ENCODE data around the gene NCL. TPM values are rescaled to one million over a fixed set of nuclear protein-coding genes. Genes with fewer than 3 reads are reported as not detected.

The NCL gene
- total and polyA plus RNA-seq, 2 of the 13 experiments (the other 11 are each of a cell fraction or from before 2014, with no cell fraction given) = 105 to 779 TPM

- TF ChIP-seq, protein P1, sequence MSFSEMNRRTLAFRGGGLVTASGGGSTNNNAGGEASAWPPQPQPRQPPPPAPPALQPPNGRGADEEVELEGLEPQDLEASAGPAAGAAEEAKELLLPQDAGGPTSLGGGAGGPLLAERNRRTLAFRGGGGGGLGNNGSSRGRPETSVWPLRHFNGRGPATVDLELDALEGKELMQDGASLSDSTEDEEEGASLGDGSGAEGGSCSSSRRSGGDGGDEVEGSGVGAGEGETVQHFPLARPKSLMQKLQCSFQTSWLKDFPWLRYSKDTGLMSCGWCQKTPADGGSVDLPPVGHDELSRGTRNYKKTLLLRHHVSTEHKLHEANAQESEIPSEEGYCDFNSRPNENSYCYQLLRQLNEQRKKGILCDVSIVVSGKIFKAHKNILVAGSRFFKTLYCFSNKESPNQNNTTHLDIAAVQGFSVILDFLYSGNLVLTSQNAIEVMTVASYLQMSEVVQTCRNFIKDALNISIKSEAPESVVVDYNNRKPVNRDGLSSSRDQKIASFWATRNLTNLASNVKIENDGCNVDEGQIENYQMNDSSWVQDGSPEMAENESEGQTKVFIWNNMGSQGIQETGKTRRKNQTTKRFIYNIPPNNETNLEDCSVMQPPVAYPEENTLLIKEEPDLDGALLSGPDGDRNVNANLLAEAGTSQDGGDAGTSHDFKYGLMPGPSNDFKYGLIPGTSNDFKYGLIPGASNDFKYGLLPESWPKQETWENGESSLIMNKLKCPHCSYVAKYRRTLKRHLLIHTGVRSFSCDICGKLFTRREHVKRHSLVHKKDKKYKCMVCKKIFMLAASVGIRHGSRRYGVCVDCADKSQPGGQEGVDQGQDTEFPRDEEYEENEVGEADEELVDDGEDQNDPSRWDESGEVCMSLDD (CRISPR knock-in tag; IDR thresholded peaks at IDR 0.05; ENCODE audit: borderline replicate concordance) = no peak
- no peak for TF ChIP-seq ZNF550 (CRISPR knock-in tag; IDR thresholded peaks at IDR 0.05; ENCODE audit: borderline replicate concordance)
- TF ChIP-seq PHF21A (CRISPR knock-in tag; IDR thresholded peaks at IDR 0.05) = no peak
- TF ChIP-seq, protein P2, sequence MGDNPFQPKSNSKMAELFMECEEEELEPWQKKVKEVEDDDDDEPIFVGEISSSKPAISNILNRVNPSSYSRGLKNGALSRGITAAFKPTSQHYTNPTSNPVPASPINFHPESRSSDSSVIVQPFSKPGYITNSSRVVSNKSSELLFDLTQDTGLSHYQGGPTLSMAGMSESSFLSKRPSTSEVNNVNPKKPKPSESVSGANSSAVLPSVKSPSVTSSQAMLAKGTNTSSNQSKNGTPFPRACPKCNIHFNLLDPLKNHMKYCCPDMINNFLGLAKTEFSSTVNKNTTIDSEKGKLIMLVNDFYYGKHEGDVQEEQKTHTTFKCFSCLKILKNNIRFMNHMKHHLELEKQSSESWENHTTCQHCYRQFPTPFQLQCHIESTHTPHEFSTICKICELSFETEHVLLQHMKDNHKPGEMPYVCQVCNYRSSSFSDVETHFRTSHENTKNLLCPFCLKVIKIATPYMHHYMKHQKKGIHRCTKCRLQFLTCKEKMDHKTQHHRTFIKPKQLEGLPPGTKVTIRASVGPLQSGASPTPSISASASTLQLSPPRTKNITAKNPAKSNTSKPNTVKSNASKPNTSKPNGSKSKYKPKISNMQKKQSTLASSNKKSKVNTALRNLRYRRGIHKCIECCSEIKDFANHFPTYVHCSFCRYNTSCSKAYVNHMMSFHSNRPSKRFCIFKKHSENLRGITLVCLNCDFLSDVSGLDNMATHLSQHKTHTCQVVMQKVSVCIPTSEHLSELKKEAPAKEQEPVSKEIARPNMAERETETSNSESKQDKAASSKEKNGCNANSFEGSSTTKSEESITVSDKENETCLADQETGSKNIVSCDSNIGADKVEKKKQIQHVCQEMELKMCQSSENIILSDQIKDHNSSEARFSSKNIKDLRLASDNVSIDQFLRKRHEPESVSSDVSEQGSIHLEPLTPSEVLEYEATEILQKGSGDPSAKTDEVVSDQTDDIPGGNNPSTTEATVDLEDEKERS (CRISPR knock-in tag; IDR thresholded peaks at IDR 0.05) = no peak
- no peak for TF ChIP-seq TOE1 (CRISPR knock-in tag; IDR thresholded peaks at IDR 0.05)
- TF ChIP-seq ZBTB21 (CRISPR knock-in tag; IDR thresholded peaks at IDR 0.05) = no peak
- TF ChIP-seq, protein P3, sequence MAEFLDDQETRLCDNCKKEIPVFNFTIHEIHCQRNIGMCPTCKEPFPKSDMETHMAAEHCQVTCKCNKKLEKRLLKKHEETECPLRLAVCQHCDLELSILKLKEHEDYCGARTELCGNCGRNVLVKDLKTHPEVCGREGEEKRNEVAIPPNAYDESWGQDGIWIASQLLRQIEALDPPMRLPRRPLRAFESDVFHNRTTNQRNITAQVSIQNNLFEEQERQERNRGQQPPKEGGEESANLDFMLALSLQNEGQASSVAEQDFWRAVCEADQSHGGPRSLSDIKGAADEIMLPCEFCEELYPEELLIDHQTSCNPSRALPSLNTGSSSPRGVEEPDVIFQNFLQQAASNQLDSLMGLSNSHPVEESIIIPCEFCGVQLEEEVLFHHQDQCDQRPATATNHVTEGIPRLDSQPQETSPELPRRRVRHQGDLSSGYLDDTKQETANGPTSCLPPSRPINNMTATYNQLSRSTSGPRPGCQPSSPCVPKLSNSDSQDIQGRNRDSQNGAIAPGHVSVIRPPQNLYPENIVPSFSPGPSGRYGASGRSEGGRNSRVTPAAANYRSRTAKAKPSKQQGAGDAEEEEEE (CRISPR knock-in tag; IDR thresholded peaks at IDR 0.05; ENCODE audit: borderline replicate concordance) = no peak
- no peak for TF ChIP-seq IKZF1 (IDR thresholded peaks at IDR 0.05)
- TF ChIP-seq ZSCAN12 (CRISPR knock-in tag; IDR thresholded peaks at IDR 0.05) = no peak; the same call in 1 of the 2 replicates
- TF ChIP-seq RBM39 (IDR thresholded peaks at IDR 0.05; ENCODE audit: low read depth, low read length, poor library complexity, severe bottlenecking) = no peak
- no peak for TF ChIP-seq ADNP (CRISPR knock-in tag; IDR thresholded peaks at IDR 0.05)
- TF ChIP-seq HHEX (CRISPR knock-in tag; IDR thresholded peaks at IDR 0.05) = no peak
- no peak for TF ChIP-seq NCOA2 (CRISPR knock-in tag; IDR thresholded peaks at IDR 0.05)
- no peak for TF ChIP-seq ZNF446 (CRISPR knock-in tag; IDR thresholded peaks at IDR 0.05)
- no peak for TF ChIP-seq ZNF567 (CRISPR knock-in tag; IDR thresholded peaks at IDR 0.05; ENCODE audit: borderline replicate concordance)
- no peak for TF ChIP-seq HCFC1 (IDR thresholded peaks at IDR 0.05; ENCODE audit: low read depth, low read length)
- no peak for TF ChIP-seq ZNF251 (CRISPR knock-in tag; IDR thresholded peaks at IDR 0.05)
- TF ChIP-seq HNRNPK (IDR thresholded peaks at IDR 0.05; ENCODE audit: low read depth, low read length, poor library complexity, severe bottlenecking) = no peak
- no peak for TF ChIP-seq ZNF557 (CRISPR knock-in tag; IDR thresholded peaks at IDR 0.05)
- TF ChIP-seq KAT7 (CRISPR knock-in tag; IDR thresholded peaks at IDR 0.05; ENCODE audit: borderline replicate concordance) = no peak
- TF ChIP-seq FOSL1 (CRISPR knock-in tag; IDR thresholded peaks at IDR 0.05; ENCODE audit: borderline replicate concordance) = no peak
- TF ChIP-seq ZNF234 (CRISPR knock-in tag; conservative IDR thresholded peaks at IDR 0.05) = no peak
- TF ChIP-seq ZNF276 (CRISPR knock-in tag; IDR thresholded peaks at IDR 0.05; ENCODE audit: low read depth) = no peak
- TF ChIP-seq ZNF17 (CRISPR knock-in tag; IDR thresholded peaks at IDR 0.05) = no peak
Measured at GRCh38 chr2:231412618-231412963, 51.7 kb downstream of the NCL start (continued).

Data from HepG2 (cell line).